OCI-LY3 (cell line): ENCODE results near the gene ACTL10.

Experiments used
- H2AFZ ChIP-seq: fragments of 200-600, 300-600 bp; shearing (Covaris generic); 2 replicates; pipeline ENCODE4 v1.6.0; 2014; ENCODE audit warnings: antibody characterized with exemption, low read depth, low read length
- H3K27ac ChIP-seq: fragments of 200-600, 300-600 bp; sonication (generic); 2 replicates; pipeline ENCODE4 v1.5.1; 2014; ENCODE audit warnings: mild to moderate bottlenecking, low read length, moderate library complexity, mixed read lengths
- H3K27me3 ChIP-seq: fragments of 200-600, 300-600 bp; sonication (generic); 2 replicates; pipeline ENCODE4 v1.6.1; 2014; ENCODE audit warnings: low read depth, low read length, mixed read lengths
- H3K36me3 ChIP-seq: fragments of 200-600, 300-600 bp; sonication (generic); replicated peaks from 2 replicates; pipeline ENCODE3; 2014; ENCODE audit warnings: low read depth, low read length, mixed read lengths
- H3K4me1 ChIP-seq: fragments of 300-600, 200-600 bp; sonication (generic); 2 replicates; pipeline ENCODE4 v1.6.1; 2014; ENCODE audit warnings: low read length, mixed read lengths
- H3K4me2 ChIP-seq: fragments of 200-600, 300-600 bp; sonication (generic); 2 replicates; pipeline ENCODE4 v1.6.1; 2014; ENCODE audit warnings: low read length, mixed read lengths
- H3K4me3 ChIP-seq: fragments of 300-600, 200-600 bp; sonication (generic); 2 replicates; pipeline ENCODE4 v1.5.1; 2014; ENCODE audit warnings: antibody characterized with exemption, mild to moderate bottlenecking, low read length, moderate library complexity
- H3K79me2 ChIP-seq: fragments of 300-600, 200-600 bp; shearing (Covaris generic); 2 replicates; pipeline ENCODE4 v1.6.1; 2014; ENCODE audit warnings: mild to moderate bottlenecking, low read length, mixed read lengths
- H3K9ac ChIP-seq: fragments of 300-600, 200-600 bp; shearing (Covaris generic); 2 replicates; pipeline ENCODE4 v1.6.0; 2014; ENCODE audit warnings: mild to moderate bottlenecking, low read length, moderate library complexity
- H3K9me3 ChIP-seq: fragments of 200-600, 300-600 bp; shearing (Covaris generic); 2 replicates; pipeline ENCODE4 v1.6.1; 2014; ENCODE audit warnings: low read length, mixed read lengths; ENCODE audit not compliant: insufficient read depth
- H4K20me1 ChIP-seq: fragments of 200-600, 300-600 bp; sonication (generic); 2 replicates; pipeline ENCODE4 v1.6.1; 2016; ENCODE audit warnings: low read length, mixed read lengths; ENCODE audit not compliant: insufficient read depth
- CTCF ChIP-seq: fragments of 200-600, 300-600 bp; sonication (generic); IDR thresholded peaks from 2 replicates; pipeline ENCODE4 v1.5.1; 2014; ENCODE audit warnings: antibody characterized with exemption, low read length, low read depth
- EZH2phosphoT487 ChIP-seq: fragments of 200-600 bp; shearing (Covaris generic); IDR thresholded peaks from 2 replicates; pipeline ENCODE4 v1.6.1; 2018; ENCODE audit warnings: antibody characterized with exemption, mixed run types, low read depth

The ACTL10 gene

GRCh38 chr20:33709398-33709797 lies 42.7 kb downstream of the ACTL10 start:
- no peaks in the 10 kb centered on the region for H3K27me3 ChIP-seq
- H3K9ac ChIP-seq, result no peak overlapping the region
- H2AFZ ChIP-seq, result no peak overlapping the region
- H3K4me3 ChIP-seq, result no peak overlapping the region
- no peaks in the 10 kb centered on the region for H4K20me1 ChIP-seq
- H3K9me3 ChIP-seq, result no peaks in the 10 kb centered on the region
- no peak overlapping the region for H3K27ac ChIP-seq
- H3K79me2 ChIP-seq, result no peaks in the 10 kb centered on the region
- no peaks in the 10 kb centered on the region for H3K4me1 ChIP-seq
- H3K4me2 ChIP-seq, result no peak overlapping the region
- no peak for TF ChIP-seq EZH2phosphoT487
- TF ChIP-seq CTCF, result no peak
- no peaks in the 10 kb centered on the region for H3K36me3 ChIP-seq

- Histone ChIP-seq H3K36me3 (no peaks in the 10 kb centered on the region), H4K20me1 (no peaks in the 10 kb centered on the region), H3K27me3 (no peaks in the 10 kb centered on the region), H3K79me2 (no peaks in the 10 kb centered on the region), H3K4me2 (no peak overlapping the region), H3K4me1 (no peaks in the 10 kb centered on the region), H3K9me3 (no peaks in the 10 kb centered on the region), H2AFZ (no peak overlapping the region), H3K4me3 (no peak overlapping the region), H3K27ac (no peak overlapping the region), H3K9ac (no peak overlapping the region)
- TF ChIP-seq EZH2phosphoT487 (no peak), CTCF (no peak)
Observed at GRCh38 chr20:33709905-33710541, 43.3 kb downstream of the ACTL10 start.

GRCh38 chr20:33710681-33711445 lies 44.1 kb downstream of the ACTL10 start:
- Histone ChIP-seq H3K36me3 (no peaks in the 10 kb centered on the region), H3K9ac (no peak overlapping the region), H4K20me1 (no peaks in the 10 kb centered on the region), H3K27me3 (no peaks in the 10 kb centered on the region), H3K4me2 (no peak overlapping the region), H3K4me3 (no peak overlapping the region), H3K27ac (no peak overlapping the region), H2AFZ (no peak overlapping the region), H3K4me1 (no peaks in the 10 kb centered on the region), H3K79me2 (no peaks in the 10 kb centered on the region), H3K9me3 (no peaks in the 10 kb centered on the region)
- TF ChIP-seq EZH2phosphoT487 (no peak), CTCF (no peak)

- no peak overlapping the region for H3K27ac ChIP-seq
- TF ChIP-seq EZH2phosphoT487 (no peak), CTCF (no peak)
- no peak overlapping the region for H2AFZ ChIP-seq
- no peaks in the 10 kb centered on the region for H3K36me3 ChIP-seq
- no peak overlapping the region for H3K9ac ChIP-seq
- no peaks in the 10 kb centered on the region for H3K9me3 ChIP-seq
- H3K4me2 ChIP-seq, result no peak overlapping the region
- no peaks in the 10 kb centered on the region for H3K27me3 ChIP-seq
- no peak overlapping the region for H3K4me3 ChIP-seq
- no peaks in the 10 kb centered on the region for H3K4me1 ChIP-seq
- H3K79me2 ChIP-seq, result no peaks in the 10 kb centered on the region
- no peaks in the 10 kb centered on the region for H4K20me1 ChIP-seq
Observed at GRCh38 chr20:33711446-33711738, 44.6 kb downstream of the ACTL10 start.
